Liver (tissue), 9 donors: ENCODE results near the gene CCL24. TPM values are rescaled to one million over a fixed set of nuclear protein-coding genes. Genes with fewer than 3 reads are reported as not detected.
"Not testable (repeated sequence)": the region's sequence is repeated elsewhere in the genome, so short reads cannot be mapped to it uniquely, and the experiment has no call there.

ENCODE experiments used
- DNase-seq: peaks from one replicate; pipeline ENCODE4 v3.0.0-alpha.2; 2017; ENCODE audit warnings: low spot score
- H3K27ac ChIP-seq, 2 donors: one replicate each; pipeline ENCODE4 v1.7.0; 2013; ENCODE audit warnings: inconsistent platforms in 2 of 2, low read length in 2 of 2, control low read depth in 1 of 2, low read depth in 1 of 2, mild to moderate bottlenecking in 1 of 2
- H3K27me3 ChIP-seq, 4 donors: one replicate each; pipeline versions ENCODE4 v1.6.1 to v1.7.0; 2013; ENCODE audit warnings: low read length in 3 of 4, inconsistent platforms in 1 of 4, mild to moderate bottlenecking in 1 of 4, moderate library complexity in 1 of 4; ENCODE audit not compliant: control insufficient read depth in 4 of 4, insufficient read depth in 4 of 4
- H3K36me3 ChIP-seq, 4 donors: one replicate each; pipeline versions ENCODE4 v1.6.1 to v1.7.0; 2013; ENCODE audit warnings: low read length in 3 of 4, mild to moderate bottlenecking in 3 of 4, low read depth in 1 of 4, moderate library complexity in 1 of 4; ENCODE audit not compliant: control insufficient read depth in 4 of 4, insufficient read depth in 3 of 4
- H3K4me1 ChIP-seq, 4 donors: one replicate each; pipeline versions ENCODE4 v1.6.1 to v1.7.0; 2013; ENCODE audit warnings: low read length in 3 of 4, mild to moderate bottlenecking in 3 of 4, moderate library complexity in 1 of 4; ENCODE audit not compliant: control insufficient read depth in 4 of 4, insufficient read depth in 4 of 4
- H3K4me3 ChIP-seq, 3 donors: one replicate each; pipeline versions ENCODE4 v1.6.1 to v1.7.0; 2013; ENCODE audit warnings: low read length in 3 of 3, control low read depth in 1 of 3, low read depth in 1 of 3, mild to moderate bottlenecking in 1 of 3
- H3K9ac ChIP-seq, 2 donors: one replicate each; pipeline ENCODE4 v1.7.0; 2013; ENCODE audit warnings: low read length in 2 of 2, mild to moderate bottlenecking in 2 of 2, moderate library complexity in 2 of 2, control low read depth in 1 of 2, low read depth in 1 of 2
- H3K9me3 ChIP-seq, 4 donors: one replicate each; pipeline versions ENCODE4 v1.6.1 to v1.7.0; 2013; ENCODE audit warnings: low read length in 3 of 4; ENCODE audit not compliant: control insufficient read depth in 4 of 4
- GABPA ChIP-seq, 2 donors: IDR thresholded peaks in 1 of 2; conservative IDR thresholded peaks in 1 of 2; 2 replicates each; pipeline ENCODE4 v1.6.1; 2016; ENCODE audit warnings: antibody characterized with exemption in 2 of 2, mild to moderate bottlenecking in 1 of 2, moderate library complexity in 1 of 2
- HNF4A ChIP-seq, 2 donors: conservative IDR thresholded peaks; 2 replicates each; pipeline ENCODE4 v1.6.1; 2016; ENCODE audit warnings: antibody characterized with exemption in 2 of 2, mild to moderate bottlenecking in 2 of 2
- HNF4G ChIP-seq: IDR thresholded peaks from 2 replicates; pipeline ENCODE4 v1.6.1; 2016; ENCODE audit warnings: antibody characterized with exemption
- RAD21 ChIP-seq, 2 donors: IDR thresholded peaks; 2 replicates each; pipeline ENCODE4 v1.6.1; 2016; ENCODE audit warnings: antibody characterized with exemption in 2 of 2, mild to moderate bottlenecking in 2 of 2
- TAF1 ChIP-seq: conservative IDR thresholded peaks from 2 replicates; pipeline ENCODE4 v1.6.1; 2016; ENCODE audit warnings: antibody characterized with exemption, mild to moderate bottlenecking
- WGBS: extraction: QIAGEN DNeasy Blood & Tissue Kit; methylation state at CpG from one replicate; pipeline ENCODE4 v1.1.7; 2013; 5-methylcytosine and 5-hydroxymethylcytosine counted together
- polyA plus RNA-seq, 2 donors: library from polyadenylated mRNA; stranded (reverse) in 1 of 2; unstranded in 1 of 2; fragments of 200-250 nt in 1 of 2; fragments of >200 nt in 1 of 2; fragmentation: Nextera tagmentation in 1 of 2; extraction: Ambion mirVana in 1 of 2; gene quantifications; one replicate each; pipeline versions ENCODE4 v1.2.1 to v1.2.3, GENCODE V29; 2013 to 2015
- total RNA-seq, 2 donors: library from RNA; depleted of rRNA; stranded (reverse); fragments of >200 nt; gene quantifications; one replicate each; pipeline ENCODE4 v1.2.3, GENCODE V29; 2014
- donor health status: healthy.
- donor health status: healthy.
- donor health status: healthy.
- donor health status: healthy.
- donor health status: healthy.

The CCL24 gene
- total and polyA plus RNA-seq, 4 donors = 0.47 to 2.1 (median 1.6) TPM; not detected in 1

DNA sequence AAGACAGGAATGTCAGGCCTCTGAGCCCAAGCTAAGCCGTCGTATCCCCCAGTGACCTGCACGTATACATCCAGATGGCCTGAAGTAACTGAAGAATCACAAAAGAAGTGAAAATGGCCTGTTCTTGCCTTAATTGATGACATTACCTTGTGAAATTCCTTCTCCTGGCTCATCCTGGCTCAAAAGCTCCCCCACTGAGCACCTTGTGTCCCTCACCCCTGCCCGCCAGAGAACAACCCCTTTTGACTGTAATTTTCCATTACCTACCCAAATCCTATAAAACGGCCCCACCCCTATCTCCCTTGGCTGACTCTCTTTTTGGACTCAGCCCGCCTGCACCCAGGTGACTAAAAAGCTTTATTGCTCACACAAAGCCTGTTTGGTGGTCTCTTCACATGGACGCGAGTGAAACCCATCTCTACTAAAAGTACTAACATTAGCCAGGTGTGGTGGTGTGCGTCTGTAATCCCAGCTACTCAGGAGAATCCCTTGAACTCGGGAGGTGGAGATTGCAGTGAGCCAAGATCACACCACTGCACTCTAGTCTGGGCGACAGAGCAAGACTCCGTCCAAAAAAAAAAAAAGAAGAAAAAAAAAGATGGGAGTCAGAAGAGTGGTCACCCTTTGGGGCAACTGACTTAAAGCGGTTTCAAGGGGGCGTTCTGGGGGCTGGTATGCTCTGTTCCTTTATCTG is 25.3 kb downstream of the CCL24 start:
- 75% methylated on average over 14 of the region's 14 CpGs for WGBS
- not testable (repeated sequence) for H3K4me1 ChIP-seq, H3K36me3 ChIP-seq, H3K27me3 ChIP-seq, DNase-seq, H3K9me3 ChIP-seq, H3K9ac ChIP-seq, H3K27ac ChIP-seq, H3K4me3 ChIP-seq

DNA sequence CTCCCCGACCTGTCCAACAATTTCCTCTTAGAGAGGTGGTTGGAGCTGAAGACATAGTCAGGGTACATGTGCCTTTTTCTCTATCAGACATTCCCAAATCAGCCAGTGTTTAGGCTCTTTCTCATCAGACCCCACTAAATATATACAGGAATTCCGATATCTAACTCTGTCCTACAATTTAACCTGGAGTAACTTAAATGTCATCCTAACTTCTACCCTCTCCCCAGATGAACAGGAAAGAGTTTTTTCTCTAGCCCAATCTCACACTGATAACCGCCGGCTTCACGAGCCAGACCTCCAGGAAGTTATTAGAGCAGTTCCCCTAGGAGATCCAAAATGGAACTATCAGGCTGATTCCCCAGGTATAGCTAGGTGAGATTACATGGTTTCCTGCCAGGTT is 30.5 kb downstream of the CCL24 start:
- not testable (repeated sequence) for H3K27ac ChIP-seq, H3K9me3 ChIP-seq, H3K36me3 ChIP-seq, DNase-seq, H3K4me1 ChIP-seq, H3K27me3 ChIP-seq, H3K9ac ChIP-seq, H3K4me3 ChIP-seq
- 84% methylated on average over 5 of the region's 5 CpGs for WGBS

DNA sequence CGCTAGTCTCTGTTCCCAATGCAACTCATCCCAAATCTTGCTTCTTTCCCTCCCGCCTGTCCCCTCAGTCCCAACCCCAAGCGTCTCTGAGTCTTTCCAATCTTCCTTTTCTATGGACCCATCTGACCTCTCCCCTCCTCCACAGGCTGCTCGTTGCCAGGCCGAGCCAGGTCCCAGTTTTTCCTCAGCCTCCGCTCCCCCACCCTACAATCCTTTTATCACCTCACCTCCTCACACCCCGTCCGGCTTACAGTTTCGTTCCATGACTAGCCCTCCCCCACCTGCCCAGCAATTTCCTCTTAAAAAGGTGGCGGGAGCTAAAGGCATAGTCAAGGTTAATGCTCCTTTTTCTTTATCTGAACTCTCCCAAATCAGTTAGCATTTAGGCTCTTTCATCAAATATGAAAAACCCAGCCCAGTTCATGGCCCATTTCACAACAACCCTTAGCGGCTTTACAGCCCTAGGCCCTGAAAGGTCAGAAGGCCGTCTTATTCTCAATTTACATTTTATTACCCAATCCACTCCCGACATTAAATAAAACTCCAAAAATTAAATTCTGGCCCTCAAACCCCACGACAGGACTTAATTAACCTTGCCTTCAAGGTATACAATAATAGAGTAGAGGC is 32.8 kb downstream of the CCL24 start:
- not testable (repeated sequence) for H3K27me3 ChIP-seq, H3K9me3 ChIP-seq
- WGBS = 75% methylated on average over 14 of the region's 14 CpGs

DNA sequence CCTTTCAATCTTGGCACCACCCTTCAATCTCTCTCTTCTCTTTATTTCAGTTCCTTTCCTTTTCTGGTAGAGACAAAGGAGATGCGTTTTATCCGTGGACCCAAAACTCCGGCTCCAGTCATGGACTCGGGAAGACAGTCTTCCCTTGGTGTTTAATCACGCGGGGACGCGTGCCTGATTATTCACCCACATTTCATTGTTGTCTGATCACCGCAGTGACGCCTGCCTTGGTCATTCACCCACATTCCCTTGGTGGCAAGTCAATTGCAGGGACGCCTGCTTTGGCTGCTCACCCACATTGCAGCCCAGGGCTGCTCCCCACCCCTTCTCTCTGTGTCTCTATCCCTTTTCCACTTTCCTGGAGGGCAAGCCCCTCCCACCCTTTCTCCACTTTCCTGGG is 34.1 kb downstream of the CCL24 start:
- DNase-seq, H3K9ac ChIP-seq, H3K27me3 ChIP-seq, H3K9me3 ChIP-seq, H3K27ac ChIP-seq, H3K36me3 ChIP-seq, H3K4me1 ChIP-seq, H3K4me3 ChIP-seq: not testable (repeated sequence)
- 88% methylated on average over 11 of the region's 11 CpGs for WGBS

More for the DNA sequence above, 32.8 kb downstream of the CCL24 start:
- DNase-seq, H3K27ac ChIP-seq, H3K4me1 ChIP-seq, H3K4me3 ChIP-seq, H3K36me3 ChIP-seq, H3K9ac ChIP-seq: not testable (repeated sequence)

DNA sequence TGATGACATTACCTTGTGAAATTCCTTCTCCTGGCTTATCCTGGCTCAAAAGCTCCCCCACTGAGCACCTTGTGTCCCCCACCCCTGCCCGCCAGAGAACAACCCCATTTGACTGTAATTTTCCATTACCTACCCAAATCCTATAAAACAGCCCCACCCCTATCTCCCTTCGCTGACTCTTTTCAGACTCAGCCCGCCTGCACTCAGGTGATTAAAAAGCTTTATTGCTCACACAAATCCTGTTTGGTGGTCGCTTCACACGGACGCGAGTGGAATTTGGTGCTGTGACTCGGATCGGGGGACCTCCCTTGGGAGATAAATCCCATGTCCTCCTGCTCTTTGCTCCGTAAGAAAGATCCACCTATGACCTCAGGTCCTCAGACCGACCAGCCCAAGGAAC is 34.6 kb downstream of the CCL24 start:
- 74% methylated on average over 11 of the region's 11 CpGs for WGBS
- H3K9me3 ChIP-seq, H3K27me3 ChIP-seq, H3K9ac ChIP-seq, H3K27ac ChIP-seq, H3K36me3 ChIP-seq, H3K4me3 ChIP-seq, DNase-seq, H3K4me1 ChIP-seq: not testable (repeated sequence)

DNA sequence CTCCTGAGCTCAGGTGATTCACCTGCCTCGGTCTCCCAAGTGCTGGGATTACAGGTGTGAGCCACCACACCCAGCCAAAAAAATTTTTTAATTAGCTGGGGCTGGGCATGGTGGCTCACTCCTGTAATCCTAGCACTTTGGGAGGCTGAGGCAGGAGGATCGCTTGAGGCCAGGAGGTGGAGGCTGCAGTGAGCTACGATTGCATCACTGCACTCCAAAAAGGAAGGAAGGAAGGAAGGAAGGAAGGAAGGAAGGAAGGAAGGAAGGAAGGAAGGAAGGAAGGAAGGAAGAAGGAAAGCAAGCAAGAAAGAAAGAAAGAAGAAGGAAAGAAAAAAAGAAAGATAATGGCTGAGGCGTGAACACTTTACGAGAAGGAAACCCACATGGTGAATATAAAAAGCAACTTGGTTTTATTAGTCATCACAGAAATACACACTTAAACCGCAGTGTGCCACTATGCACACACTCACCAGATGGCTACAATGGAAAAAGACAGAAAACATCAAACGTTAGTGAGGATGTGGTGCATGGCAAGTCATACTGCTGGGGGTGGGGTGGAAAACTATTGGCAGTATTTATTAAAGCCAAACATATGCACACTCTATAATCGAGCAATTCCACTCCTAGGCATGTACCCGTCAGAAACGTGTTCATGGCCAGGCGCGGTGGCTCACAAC is 37.2 kb downstream of the CCL24 start:
- Histone ChIP-seq H3K9ac (no peak overlapping the region), H3K4me3 (no peak overlapping the region), H3K4me1 (peaks cover 0 to 3% (median 0%) of the 10 kb centered on the region in 4 donors), H3K36me3 (no peaks in the 10 kb centered on the region), H3K27me3 (no peaks in the 10 kb centered on the region), H3K9me3 (no peaks in the 10 kb centered on the region), H3K27ac (no peak overlapping the region)
- WGBS = 73% methylated on average over 12 of the region's 12 CpGs
- no peak for DNase-seq
- TF ChIP-seq HNF4A (conservative IDR thresholded peaks at IDR 0.05) = no peak
- TF ChIP-seq RAD21 (IDR thresholded peaks at IDR 0.05) = peak in 1 of 2 donors; percentile 49
- no peak for TF ChIP-seq HNF4G
- TF ChIP-seq GABPA (IDR thresholded peaks at IDR 0.05 in 1 of 2, conservative IDR thresholded peaks at IDR 0.05 in 1 of 2) = no peak
- TF ChIP-seq TAF1 = no peak

DNA sequence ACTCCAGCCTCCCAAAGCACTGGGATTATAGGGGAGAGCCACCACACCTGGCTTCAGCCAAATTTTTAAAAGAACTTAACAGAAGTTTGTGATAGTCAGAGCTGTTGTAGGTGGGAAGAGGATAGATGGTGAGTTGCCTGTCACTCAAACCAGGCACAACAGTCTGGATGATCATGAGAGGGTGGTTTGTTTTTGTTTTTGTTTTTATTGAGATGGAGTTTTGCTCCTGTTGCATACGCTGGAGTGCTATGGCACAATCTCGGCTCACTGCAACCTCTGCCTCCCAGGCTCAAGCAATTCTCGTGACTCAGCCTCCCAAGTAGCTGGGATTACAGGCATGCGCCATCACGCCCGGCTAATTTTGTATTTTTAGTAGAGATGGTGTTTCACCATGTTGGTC is 39.6 kb downstream of the CCL24 start:
- H3K9ac ChIP-seq, DNase-seq, H3K9me3 ChIP-seq, H3K27me3 ChIP-seq, H3K4me1 ChIP-seq, H3K27ac ChIP-seq, H3K36me3 ChIP-seq, H3K4me3 ChIP-seq: not testable (repeated sequence)
- 96% methylated on average over 6 of the region's 6 CpGs for WGBS
